Cardiac septum (tissue), 1 donor: ENCODE measurements around the gene ABCC4. TPM values are rescaled to one million over a fixed set of nuclear protein-coding genes. Genes with fewer than 3 reads are reported as not detected.

ENCODE experiments used
- DNase-seq: peaks from one replicate; pipeline ENCODE4 v3.0.0-alpha.2; 2020; ENCODE audit warnings: low spot score
- intact Hi-C: fragments of 100-400 bp; cut with DNase I; formaldehyde crosslinking; loops from one replicate; pipeline ENCODE4 v1.14.0; 2022
- long read RNA-seq: library from polyadenylated mRNA; unstranded; transcript quantifications from one replicate; pipeline ENCODE4 v2.0.0, GENCODE V29; 2021
- total RNA-seq: library from RNA; stranded (reverse); fragmentation: NEBNext Ultra II Directional; extraction: Animal tissue kit (Norgen Biotek cat#: 25700); gene quantifications from one replicate; pipeline ENCODE4 v1.2.1, GENCODE V29; 2021
- donor health status: DM: no; HTN: no; CAD: no.

The ABCC4 gene, protein sequence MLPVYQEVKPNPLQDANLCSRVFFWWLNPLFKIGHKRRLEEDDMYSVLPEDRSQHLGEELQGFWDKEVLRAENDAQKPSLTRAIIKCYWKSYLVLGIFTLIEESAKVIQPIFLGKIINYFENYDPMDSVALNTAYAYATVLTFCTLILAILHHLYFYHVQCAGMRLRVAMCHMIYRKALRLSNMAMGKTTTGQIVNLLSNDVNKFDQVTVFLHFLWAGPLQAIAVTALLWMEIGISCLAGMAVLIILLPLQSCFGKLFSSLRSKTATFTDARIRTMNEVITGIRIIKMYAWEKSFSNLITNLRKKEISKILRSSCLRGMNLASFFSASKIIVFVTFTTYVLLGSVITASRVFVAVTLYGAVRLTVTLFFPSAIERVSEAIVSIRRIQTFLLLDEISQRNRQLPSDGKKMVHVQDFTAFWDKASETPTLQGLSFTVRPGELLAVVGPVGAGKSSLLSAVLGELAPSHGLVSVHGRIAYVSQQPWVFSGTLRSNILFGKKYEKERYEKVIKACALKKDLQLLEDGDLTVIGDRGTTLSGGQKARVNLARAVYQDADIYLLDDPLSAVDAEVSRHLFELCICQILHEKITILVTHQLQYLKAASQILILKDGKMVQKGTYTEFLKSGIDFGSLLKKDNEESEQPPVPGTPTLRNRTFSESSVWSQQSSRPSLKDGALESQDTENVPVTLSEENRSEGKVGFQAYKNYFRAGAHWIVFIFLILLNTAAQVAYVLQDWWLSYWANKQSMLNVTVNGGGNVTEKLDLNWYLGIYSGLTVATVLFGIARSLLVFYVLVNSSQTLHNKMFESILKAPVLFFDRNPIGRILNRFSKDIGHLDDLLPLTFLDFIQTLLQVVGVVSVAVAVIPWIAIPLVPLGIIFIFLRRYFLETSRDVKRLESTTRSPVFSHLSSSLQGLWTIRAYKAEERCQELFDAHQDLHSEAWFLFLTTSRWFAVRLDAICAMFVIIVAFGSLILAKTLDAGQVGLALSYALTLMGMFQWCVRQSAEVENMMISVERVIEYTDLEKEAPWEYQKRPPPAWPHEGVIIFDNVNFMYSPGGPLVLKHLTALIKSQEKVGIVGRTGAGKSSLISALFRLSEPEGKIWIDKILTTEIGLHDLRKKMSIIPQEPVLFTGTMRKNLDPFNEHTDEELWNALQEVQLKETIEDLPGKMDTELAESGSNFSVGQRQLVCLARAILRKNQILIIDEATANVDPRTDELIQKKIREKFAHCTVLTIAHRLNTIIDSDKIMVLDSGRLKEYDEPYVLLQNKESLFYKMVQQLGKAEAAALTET (N-terminal part only)
- total RNA-seq: 6.9 TPM
- long read RNA-seq, full-length matches to known transcripts: 2 of 7 reads
- long read RNA-seq, partial matches to known transcripts: 4 of 7 reads
- long read RNA-seq, other reads (novel, unspliced or antisense): 1 of 7 reads

DNA sequence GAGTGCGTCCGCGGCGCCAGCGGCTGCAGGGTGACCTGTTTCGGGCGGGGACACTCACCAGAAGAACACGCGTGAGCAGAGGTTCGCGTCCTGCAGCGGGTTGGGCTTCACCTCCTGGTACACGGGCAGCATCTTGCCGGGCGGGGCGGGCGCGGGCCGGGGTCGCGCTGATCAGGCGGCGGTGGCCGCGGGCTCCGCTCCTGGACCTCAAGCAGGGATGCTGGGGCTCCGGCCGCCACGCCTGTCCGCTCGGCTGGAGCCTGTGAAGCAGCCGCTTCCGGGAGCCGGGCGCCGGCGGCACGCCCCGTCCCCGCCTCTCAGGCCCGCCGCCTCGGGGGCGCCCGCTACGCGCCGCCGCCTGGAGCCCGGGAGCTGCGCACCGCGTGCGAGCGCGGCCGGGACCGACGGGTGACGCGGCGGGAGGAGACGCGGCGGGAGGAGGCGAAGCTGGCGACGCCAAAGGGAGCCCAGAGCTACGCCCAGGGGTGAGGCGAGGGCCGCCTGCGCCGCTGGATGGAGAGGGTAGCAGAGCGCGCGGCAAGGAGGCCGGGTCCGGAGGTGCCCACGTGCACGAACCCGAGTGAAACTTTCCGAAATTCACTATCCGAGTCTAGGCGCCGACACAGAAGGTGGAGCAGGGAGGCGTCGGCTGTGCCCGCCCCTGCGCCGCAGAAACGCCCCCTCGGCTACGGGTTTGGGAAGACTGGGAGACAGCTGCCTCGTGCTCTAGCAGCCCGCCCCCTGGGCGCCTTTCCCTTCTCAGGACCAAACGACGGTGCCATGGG, at the start of gene ABCC4:
TSS of gene ABCC4 (minus strand) at position 269 of the 785 bp plus-strand sequence. CDS start at position 132, 137 bp downstream.
- DNase-seq: peak; percentile 79
- intact Hi-C loops: no loop called here

DNA sequence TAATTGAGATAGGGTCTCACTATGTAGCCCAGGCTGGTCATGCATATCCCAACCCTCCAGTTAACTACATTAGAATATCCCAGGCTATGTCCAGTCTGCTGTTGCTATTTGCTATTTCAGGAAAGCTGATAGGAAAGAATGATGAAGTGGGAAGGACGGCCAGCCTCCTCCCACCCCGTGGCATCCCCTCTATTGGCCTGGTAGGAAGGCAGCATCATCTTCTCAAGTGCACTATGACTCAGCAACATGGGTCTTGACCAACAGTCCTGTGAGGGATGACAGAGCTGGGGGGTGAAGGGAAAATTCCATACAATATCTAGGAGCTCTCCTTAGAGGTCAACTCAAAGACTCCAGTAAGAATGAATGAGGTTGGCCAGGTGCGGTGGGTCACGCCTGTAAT, 48.0 kb upstream of the ABCC4 start:
- no peak for DNase-seq
- intact Hi-C loops: no loop called here

DNA sequence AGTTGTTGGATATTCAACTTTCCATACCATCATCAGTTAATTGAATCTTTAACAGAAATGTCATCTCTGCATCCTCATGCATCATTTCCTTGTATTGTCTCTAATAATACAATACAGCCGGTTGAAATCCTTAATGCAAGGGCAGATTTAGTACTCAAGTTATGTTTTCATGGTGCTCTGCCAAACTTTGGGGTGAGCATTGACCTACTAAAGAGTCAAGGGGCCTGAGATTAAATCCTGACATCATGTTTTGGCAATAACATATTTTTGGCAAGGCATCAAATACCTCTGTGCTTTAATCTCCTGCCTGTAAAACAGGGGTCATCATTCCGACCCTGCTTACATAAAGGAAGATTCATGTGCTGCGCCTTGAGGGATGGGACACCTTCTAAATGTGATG, 42.7 kb upstream of the ABCC4 start:
- intact Hi-C loops: no loop called here
- DNase-seq: no peak

DNA sequence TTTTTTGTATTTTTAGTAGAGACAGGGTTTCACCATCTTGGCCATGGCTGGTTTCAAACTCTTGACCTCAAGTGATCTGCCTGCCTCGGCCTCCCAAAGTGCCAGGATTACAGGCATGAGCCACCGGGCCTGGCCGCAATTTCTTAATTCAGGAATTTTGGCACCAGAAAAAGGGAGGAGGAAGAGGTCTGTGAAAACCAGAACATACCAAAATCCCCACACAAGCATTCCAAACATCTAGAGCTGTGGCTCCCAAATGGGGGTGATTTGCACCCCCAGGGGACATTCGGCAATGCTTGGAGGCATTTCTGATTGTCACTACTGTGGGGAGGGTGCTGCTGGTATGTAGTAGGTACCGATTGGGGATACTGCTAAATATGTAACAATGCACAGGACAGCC, 40.2 kb upstream of the ABCC4 start:
- intact Hi-C loops: no loop called here
- DNase-seq: no peak

DNA sequence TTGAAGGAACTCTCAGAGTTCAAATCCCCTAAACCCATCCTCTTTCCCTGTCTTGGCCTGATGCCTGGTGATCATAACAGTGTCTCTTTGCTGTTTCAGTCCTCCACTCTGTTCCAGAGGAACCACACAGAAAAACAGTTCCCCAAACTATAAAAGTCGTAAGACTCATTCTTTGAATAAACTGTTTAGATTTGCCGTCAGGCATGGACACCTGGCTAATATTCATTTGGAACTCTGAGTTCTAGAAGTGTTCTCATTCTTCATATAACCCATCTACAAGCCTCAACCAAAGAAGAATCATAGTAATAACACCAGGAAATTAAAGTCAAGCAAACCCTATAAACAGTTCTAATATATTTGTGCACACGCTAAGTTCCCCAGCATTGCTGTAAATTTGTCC, 37.7 kb upstream of the ABCC4 start:
- no peak for DNase-seq
- intact Hi-C loops: no loop called here

DNA sequence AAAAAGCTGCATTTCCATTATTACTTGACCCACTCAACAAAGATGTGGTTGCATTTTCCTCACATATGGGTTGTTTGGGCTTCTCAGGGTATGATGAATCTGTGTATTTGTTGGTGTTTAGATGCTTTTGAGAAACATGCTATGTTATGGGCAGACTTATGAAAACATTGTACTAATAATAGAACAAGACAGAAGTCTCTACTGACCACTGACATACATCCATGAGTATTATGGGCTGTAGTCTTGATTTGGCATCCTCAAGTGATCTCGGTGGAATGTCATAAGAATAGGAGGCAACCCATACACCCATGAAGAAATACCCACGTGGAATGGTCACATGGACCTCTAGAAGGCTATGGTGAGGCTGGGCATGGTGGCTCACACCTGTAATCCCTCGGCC, 36.3 kb upstream of the ABCC4 start:
- no peak for DNase-seq
- intact Hi-C loops: no loop called here

DNA sequence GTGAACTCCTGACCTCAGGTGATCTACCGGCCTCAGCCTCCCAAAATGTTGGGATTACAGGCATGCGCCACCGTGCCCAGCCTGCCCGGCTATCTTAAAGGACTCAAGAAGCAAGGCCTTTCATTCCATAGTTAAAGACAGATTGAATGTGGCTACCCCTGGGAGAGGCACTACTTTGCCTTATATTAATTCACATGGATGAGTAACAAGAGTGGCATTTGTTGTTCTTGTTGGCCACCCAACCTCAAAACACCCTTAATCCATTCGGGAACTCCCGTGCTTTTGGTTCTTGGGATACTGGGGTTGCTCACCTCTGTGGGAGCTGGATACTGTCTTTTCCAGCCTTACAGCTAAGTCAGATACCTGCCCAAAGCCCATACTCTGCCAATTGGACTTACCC, 34.4 kb upstream of the ABCC4 start:
- intact Hi-C loops: no loop called here

DNA sequence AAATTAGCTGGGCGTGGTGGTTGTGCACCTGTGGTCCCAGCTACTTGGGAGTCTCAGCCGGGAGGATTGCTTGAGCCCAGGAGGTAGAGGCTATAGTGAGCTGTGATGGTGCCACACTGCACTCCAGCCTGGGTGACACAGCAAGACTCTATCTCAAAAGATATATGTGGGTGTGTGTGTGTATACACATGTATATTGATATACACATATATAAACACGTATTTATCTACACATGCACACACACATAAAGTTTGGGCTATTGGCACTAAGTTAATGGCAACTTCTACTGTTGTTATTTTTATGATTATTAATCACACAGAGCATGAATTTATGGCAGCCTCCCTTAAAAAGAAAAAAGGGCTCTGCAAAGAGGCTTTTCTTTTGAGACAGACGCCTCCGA, 27.1 kb upstream of the ABCC4 start:
- intact Hi-C loops: no loop called here

More for the DNA sequence above, 34.4 kb upstream of the ABCC4 start:
- DNase-seq: no peak

DNA sequence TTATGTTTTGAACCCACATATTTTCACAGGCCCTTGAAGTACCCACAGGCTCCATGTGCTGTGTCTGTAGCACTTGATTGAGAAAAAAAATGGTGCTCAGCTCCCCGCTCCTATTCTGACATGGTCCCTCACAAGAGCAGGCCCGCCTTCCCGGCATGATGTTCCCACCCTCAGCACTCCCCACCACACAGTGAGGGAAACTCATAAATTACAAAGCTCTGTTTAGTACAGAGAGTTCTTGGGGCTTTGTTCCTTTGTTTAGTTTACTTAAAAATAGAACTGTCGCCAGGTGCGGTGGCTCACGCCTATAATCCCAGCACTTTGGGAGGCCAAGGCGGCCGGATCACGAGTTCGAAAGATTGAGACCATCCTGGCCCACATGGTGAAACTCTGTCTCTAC, 25.9 kb upstream of the ABCC4 start:
- intact Hi-C loops: no loop called here

More for the DNA sequence above, 27.1 kb upstream of the ABCC4 start:
- DNase-seq: no peak

DNA sequence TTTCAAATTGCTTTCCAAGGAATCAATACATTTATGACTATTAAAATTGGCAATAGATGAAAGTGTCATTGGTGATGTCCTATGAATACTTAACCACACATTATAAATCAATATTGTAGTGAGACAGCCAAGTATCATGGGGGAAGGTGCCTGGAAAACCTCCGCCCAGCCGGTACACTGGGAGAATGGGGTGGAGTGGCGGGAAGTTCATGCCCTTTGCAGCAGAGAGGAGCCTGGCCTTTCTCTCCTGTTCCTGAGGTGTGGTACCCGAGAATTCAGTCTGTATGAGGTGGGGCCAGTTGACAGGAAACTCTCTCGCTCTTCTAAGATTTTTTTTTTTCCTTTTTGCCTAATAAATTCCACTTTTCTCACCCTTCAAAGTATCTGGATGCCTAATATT, 25.4 kb upstream of the ABCC4 start:
- intact Hi-C loops: no loop called here

More for the DNA sequence above, 25.9 kb upstream of the ABCC4 start:
- DNase-seq: no peak

DNA sequence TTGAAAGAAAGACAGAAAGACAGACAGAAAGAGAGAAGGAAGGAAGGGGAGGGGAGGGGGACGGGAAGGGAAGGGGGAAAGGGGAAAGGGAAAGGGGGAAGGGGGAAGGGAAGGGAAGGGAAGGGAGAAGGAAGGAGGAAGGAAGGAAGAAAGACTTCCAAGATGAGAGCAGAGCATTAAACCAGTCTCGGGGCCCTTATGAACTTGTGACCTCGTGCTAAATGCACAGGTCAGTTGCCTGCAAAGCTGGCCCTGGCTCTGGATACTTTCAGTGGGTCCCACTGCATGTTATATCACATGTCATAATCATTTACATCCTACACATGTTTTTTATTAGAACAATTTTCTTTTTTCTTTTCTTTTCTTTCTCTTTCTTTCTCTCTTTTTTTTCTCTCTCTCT, 24.2 kb upstream of the ABCC4 start:
- intact Hi-C loops: no loop called here
- no peak for DNase-seq

More for the DNA sequence above, 25.4 kb upstream of the ABCC4 start:
- DNase-seq: no peak

DNA sequence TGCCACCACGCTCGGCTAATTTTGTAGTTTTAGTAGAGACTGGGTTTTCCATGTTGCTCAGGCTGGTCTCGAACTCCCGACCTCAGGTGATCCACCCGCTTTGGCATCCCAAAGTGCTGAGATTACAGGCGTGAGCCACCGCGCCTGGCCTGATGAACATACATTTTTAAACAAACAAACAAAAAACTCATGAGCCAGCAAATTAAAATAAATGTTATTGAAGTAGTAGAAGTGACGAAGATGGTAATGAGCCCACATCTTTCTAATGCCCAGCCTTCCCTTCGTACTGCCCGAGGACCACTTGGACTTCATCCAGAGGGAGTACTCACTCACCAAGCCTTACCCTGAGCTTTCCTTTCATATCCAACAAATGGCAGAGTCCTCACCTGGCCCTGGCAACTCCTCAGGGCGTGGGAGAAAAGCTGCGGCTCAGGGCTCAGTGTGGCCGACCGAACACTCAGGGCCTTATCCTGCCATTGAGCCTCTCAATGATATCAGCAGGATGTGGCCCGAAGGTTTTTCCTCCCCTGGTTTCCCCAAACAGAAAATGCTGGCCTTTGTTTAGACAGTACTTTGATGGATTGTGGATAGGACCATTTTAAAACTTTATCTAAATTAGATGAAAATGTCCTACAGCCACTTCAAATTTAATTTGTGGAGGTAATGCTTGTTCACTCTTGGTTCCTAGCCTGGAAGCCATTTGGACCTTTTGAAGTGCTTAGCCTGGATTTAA, 22.8 kb upstream of the ABCC4 start:
- intact Hi-C loops: no loop called here
- no peak for DNase-seq

DNA sequence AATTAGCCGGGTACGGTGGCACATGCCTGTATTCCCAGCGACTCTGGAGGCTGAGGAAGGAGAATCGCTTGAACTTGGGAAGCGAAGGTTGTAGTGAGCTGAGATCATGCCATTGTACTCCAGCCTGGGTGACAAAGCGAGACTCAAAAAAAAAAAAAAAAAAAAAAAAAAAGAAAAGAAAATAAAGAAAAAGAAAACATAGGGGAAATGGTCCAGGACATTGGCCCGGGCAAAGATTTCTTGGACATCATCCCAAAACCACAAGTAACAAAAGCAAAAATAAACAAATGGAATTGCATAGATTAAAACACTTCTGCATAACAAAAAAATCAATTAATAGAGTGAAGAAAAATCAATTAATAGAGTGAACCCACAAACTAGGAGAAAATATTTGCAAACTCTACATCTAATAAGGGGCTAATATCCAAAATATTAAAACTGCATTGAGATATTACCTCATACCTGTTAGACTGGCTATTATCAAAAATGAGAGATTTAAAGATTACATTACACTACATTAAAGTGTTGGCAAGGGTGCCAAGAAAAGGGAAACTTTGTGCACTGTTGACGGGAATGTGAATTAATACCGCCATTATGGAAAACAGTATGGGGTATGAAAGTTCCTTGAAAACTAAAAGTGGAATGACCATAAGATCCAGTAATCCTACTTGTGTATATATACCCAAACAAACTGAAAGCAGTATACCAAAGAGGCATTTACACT, 18.5 kb upstream of the ABCC4 start:
- intact Hi-C loops: no loop called here
- DNase-seq: no peak

DNA sequence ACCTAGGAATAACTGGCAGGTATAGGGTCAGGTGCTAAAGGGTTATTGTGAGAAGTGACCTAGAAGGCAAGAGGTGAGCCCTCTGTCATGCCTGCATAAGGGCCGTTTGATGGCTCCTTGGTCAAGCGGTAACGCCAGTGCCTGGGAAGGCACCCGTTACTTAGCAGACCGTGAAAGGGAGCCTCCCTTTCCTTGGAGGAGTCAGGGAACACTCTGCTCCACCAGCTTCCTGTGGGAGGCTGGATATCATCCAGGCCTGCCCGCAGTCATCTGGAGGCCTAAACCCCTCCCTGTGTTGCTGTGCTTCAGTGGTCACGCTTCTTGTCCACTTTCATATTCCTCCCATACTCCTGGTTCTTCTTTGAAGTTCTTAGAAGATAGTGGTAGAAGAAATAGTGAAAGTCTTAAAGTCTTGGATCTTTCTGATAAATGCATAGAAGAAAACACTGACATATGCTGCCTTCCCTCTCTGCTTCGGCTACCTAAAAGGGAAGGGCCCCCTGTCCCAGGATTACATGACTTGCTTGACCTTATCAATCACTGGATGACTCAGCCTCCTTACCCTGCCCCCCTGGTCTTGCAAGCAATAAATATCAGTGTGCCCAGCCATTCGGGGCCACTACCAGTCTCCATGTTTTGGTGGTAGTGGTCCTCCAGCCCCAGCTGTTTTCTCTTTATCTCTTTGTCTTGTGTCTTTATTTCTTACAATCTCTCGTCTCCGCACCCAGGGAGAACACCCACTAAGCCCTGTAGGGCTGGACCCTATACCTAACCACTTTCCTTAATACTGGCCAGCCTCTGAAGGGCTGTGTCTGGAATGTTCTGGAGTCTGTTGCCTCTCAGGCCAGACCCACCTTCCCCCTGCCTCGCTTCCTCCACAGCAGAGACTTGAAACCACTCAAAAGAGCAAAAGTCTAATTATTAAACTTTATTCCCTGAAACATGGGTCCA, 16.1 kb upstream of the ABCC4 start:
- intact Hi-C loops: no loop called here
- DNase-seq: no peak

DNA sequence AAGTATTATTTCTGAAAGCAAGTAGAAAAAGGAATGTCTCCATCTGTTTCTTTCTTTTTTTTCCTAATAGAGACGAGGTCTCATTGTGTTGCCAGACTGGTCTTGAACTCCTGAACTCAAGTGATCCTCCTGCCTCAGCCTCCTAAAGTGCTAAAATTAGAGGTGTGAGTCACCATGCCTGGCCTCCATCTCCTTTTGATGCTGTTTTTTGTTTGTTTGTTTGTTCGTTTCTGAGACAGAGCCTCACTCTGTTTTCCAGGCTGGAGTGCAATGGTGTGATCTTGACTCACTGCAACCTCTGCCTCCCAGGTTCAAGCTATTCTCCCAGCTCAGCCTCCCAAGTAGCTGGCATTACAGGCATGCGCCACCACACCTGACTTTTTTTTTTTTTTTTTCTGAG, 14.5 kb upstream of the ABCC4 start:
- no peak for DNase-seq
- intact Hi-C loops: no loop called here

DNA sequence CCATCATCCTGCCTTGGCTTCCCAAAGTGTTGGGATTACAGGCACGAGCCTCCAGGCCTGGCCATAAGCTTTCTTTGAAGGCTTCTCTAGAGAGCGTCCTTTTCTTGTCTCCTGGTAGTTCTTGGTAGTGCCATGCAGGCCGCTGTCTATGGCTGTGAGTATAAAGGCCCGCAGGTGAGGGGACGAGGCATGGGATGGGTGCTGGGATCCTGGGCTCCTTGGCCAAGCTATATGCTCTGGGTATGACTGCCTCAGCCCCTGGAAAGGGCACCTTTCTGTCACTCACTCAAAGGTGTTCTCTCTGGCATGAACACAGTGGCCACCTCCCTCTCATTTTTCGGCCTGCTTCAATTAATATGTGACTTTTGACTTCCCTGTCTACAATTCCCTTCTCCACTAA, 6.3 kb upstream of the ABCC4 start:
- DNase-seq: no peak
- intact Hi-C loops: no loop called here

DNA sequence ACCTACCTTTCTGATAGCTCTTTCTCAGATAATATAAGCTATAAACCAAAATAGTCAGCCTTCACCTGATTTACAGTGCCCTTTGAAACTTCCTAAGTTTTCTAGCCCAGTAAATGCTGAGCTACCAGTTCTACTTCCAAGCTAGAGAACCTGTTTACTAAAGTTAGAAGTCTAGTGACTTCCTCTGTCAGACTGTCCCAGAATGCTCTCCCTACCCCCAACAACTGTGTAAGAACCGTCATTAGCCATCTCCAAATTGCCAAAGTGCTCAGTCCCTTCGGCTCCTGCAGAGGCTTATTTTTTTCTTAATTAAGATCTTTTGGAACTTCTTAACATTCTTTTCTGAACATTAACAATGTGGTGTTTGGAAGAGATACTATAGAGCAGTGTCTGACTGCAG, 3.2 kb upstream of the ABCC4 start:
- no peak for DNase-seq
- intact Hi-C loops: no loop called here
